DOHH2 (cell line): ENCODE measurements around the gene MRPL27.

Experiments
- CTCF ChIP-seq: fragments of 200-600 bp; sonication (generic); IDR thresholded peaks from one replicate; pipeline ENCODE4 v1.5.1; 2014; ENCODE audit warnings: antibody characterized with exemption, mild to moderate bottlenecking, low read depth, low read length; ENCODE audit not compliant: poor library complexity, severe bottlenecking
- EZH2phosphoT487 ChIP-seq: fragments of 200-600 bp; sonication (generic); IDR thresholded peaks from 2 replicates; pipeline ENCODE4 v1.6.1; 2017; ENCODE audit warnings: borderline replicate concordance, mild to moderate bottlenecking, antibody characterized with exemption, low read length, moderate library complexity, mixed read lengths

- TF ChIP-seq CTCF (no peak), EZH2phosphoT487 (no peak)
These were observed 20.7 kb upstream of the MRPL27 start for GRCh38 chr17:50393700-50394099.
